CD4-positive, CD25-positive, alpha-beta regulatory T cell (primary cell): ENCODE data around the gene ZNF280C. TPM values are rescaled to one million over a fixed set of nuclear protein-coding genes. Genes with fewer than 3 reads are reported as not detected.
"Not testable (repeated sequence)": the region's sequence is repeated elsewhere in the genome, so short reads cannot be mapped to it uniquely, and the experiment has no call there.

Experiments used
- ATAC-seq, 2 donors: fragments of 150-1000 bp; cut with Tn5 transposase; one replicate each; pipeline ENCODE4 v1.10.0; 2021; ENCODE audit warnings: low read depth in 2 of 2, moderate number of reproducible peaks in 2 of 2, moderate library complexity in 1 of 2
- DNase-seq, 3 donors: peaks; one replicate each; pipeline versions ENCODE4 v3.0.0 to v3.0.0-alpha.2; 2012 to 2022; ENCODE audit warnings: mixed read lengths in 1 of 3
- H3K27ac ChIP-seq: one replicate; pipeline ENCODE4 v1.7.0; 2013; ENCODE audit warnings: mild to moderate bottlenecking, low read length; ENCODE audit not compliant: insufficient read depth, poor library complexity, severe bottlenecking
- H3K27me3 ChIP-seq: one replicate; pipeline ENCODE4 v1.7.0; 2013; ENCODE audit warnings: low read length; ENCODE audit not compliant: control insufficient read depth, insufficient read depth
- H3K36me3 ChIP-seq: one replicate; pipeline ENCODE4 v1.7.0; 2013; ENCODE audit warnings: mild to moderate bottlenecking, low read length, moderate library complexity; ENCODE audit not compliant: control insufficient read depth, insufficient read depth
- H3K4me1 ChIP-seq: 2 replicates; pipeline ENCODE4 v1.7.0; 2013; ENCODE audit warnings: mild to moderate bottlenecking, low read length; ENCODE audit not compliant: insufficient read depth, control insufficient read depth, poor library complexity, severe bottlenecking
- H3K4me3 ChIP-seq: one replicate; pipeline ENCODE4 v1.7.0; 2013; ENCODE audit warnings: low read depth, mild to moderate bottlenecking, low read length, moderate library complexity
- H3K9me3 ChIP-seq, 2 experiments: 1 replicate in 1 of 2; 2 replicates in 1 of 2; pipeline ENCODE4 v1.7.0; 2013; ENCODE audit warnings: low read length in 2 of 2, mild to moderate bottlenecking in 1 of 2, moderate library complexity in 1 of 2; ENCODE audit not compliant: control insufficient read depth in 2 of 2
- H3K27ac Mint-ChIP-seq, 3 donors: one replicate each; pipeline ENCODE4 v1.8.0; 2020 to 2022; ENCODE audit warnings: mild to moderate bottlenecking in 3 of 3, mixed read lengths in 3 of 3, moderate library complexity in 2 of 3
- H3K27me3 Mint-ChIP-seq: one replicate; pipeline ENCODE4 v1.8.0; 2022; ENCODE audit warnings: mild to moderate bottlenecking, mixed read lengths
- H3K36me3 Mint-ChIP-seq: one replicate; pipeline ENCODE4 v1.8.0; 2020; ENCODE audit warnings: mixed read lengths
- H3K4me1 Mint-ChIP-seq, 4 donors: one replicate each; pipeline ENCODE4 v1.8.0; 2020 to 2022; ENCODE audit warnings: mixed read lengths in 4 of 4, mild to moderate bottlenecking in 1 of 4
- H3K4me3 Mint-ChIP-seq, 4 donors: one replicate each; pipeline ENCODE4 v1.8.0; 2020 to 2022; ENCODE audit warnings: mild to moderate bottlenecking in 4 of 4, mixed read lengths in 4 of 4, moderate library complexity in 3 of 4
- H3K9me3 Mint-ChIP-seq, 7 donors: one replicate each; pipeline ENCODE4 v1.8.0; 2020 to 2022; ENCODE audit warnings: mixed read lengths in 7 of 7, mild to moderate bottlenecking in 3 of 7, moderate library complexity in 2 of 7
- polyA plus RNA-seq, 4 donors: library from polyadenylated mRNA; unstranded; fragments of 300-500 nt; fragmentation: Illumina TruSeq; gene quantifications; one replicate each; pipeline ENCODE4 v1.2.3, GENCODE V29; 2021
- total RNA-seq: library from RNA; stranded (reverse); gene quantifications from one replicate; pipeline ENCODE4 v1.2.3, GENCODE V29; 2022

The ZNF280C gene
- total and polyA plus RNA-seq, 5 donors from 2014 or later, result 3.0 to 8.9 (median 3.7) TPM

DNA sequence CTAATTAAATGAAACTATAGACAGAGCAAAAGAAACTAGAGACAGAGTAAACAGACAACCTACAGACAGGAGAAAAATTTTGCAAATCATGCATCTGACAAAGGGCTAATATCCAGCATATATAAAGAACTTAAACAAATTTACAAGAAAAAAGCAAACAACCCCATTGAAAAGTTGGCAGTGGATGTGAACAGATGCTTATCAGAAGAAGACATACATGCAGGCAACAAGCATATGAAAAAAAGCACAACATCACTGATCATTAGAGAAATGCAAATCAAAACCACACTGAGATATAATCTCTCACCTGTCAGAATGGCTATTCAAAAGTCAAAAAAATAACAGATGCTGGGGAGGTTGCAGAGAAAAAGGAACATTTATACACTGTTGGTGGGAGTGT is 14.8 kb downstream of the ZNF280C start:
- Mint-ChIP-seq H3K4me1 (peaks cover 22 to 36% (median 25%) of the 10 kb centered on the region in 4 donors), H3K36me3 (peaks cover 4% of the 10 kb centered on the region), H3K27ac (peak overlapping the region in 2 of 3 donors; percentile 57 to 82), H3K4me3 (peak overlapping the region; percentile 18 to 74 (median 42)), H3K9me3 (no peaks in the 10 kb centered on the region), H3K27me3 (no peaks in the 10 kb centered on the region)
- peak overlapping the region; percentile 51 for H3K27ac ChIP-seq
- DNase-seq (peak in 2 of 3 donors; percentile 45 to 55), ATAC-seq (no peak)
- H3K4me3 ChIP-seq, result no peak overlapping the region
- H3K9me3 ChIP-seq, result no peaks in the 10 kb centered on the region
- H3K27me3 ChIP-seq, result no peaks in the 10 kb centered on the region
- peaks cover 2% of the 10 kb centered on the region for H3K36me3 ChIP-seq
- H3K4me1 ChIP-seq, result peaks cover 4% of the 10 kb centered on the region

DNA sequence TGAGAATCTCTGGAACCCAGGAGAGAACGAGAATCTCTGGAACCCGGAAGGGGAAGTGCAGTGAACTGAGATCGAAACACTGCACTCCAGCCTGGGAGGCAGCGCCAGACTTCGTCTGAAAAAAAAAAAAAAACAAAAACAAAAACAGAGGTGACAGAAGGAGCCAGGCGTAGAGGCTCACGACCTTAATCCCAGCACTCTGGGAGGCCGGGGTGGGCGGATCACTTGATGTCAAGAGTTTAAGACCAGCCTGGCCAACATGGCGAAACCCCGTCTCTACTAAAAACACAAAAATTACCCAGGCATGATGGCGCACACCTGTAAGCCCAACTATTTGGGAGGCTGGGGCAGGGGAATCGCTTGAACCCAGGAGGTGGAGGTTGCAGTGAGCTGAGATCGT is 17.0 kb downstream of the ZNF280C start:
- peaks cover 18 to 38% (median 25%) of the 10 kb centered on the region in 4 donors for H3K4me1 Mint-ChIP-seq
- H3K36me3 ChIP-seq, result no peaks in the 10 kb centered on the region
- ATAC-seq, result no peak
- H3K27me3 ChIP-seq, result no peaks in the 10 kb centered on the region
- H3K27ac ChIP-seq, result no peak overlapping the region
- peaks cover 4% of the 10 kb centered on the region for H3K4me1 ChIP-seq
- no peak overlapping the region for H3K27ac Mint-ChIP-seq
- no peaks in the 10 kb centered on the region for H3K9me3 ChIP-seq
- H3K4me3 Mint-ChIP-seq, result no peak overlapping the region
- no peak overlapping the region for H3K4me3 ChIP-seq
- H3K27me3 Mint-ChIP-seq, result no peaks in the 10 kb centered on the region
- no peak for DNase-seq
- peaks cover 12% of the 10 kb centered on the region for H3K36me3 Mint-ChIP-seq
- H3K9me3 Mint-ChIP-seq, result no peaks in the 10 kb centered on the region

DNA sequence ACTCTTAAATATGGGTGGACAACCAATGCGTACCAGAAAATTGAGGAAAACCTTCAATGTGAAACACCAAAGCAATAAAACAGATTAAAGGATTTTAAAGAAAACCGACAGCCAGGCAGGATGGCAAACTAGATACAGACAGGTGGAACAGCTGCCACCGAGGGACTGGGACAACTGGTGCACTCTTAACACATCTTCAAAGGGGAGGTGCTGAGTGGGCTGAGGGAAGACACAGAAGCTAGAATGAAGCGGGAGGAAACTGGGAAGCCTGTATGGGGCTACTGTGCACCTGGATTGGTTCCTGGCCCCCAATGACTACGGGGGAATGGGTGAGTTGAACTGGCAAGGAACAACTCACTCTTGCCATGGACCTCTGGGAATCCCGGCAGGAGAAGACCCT is 20.7 kb downstream of the ZNF280C start:
- Histone ChIP-seq H3K36me3 (peaks cover 16% of the 10 kb centered on the region), H3K27me3 (no peaks in the 10 kb centered on the region), H3K4me3 (no peak overlapping the region), H3K27ac (no peak overlapping the region), H3K9me3 (no peaks in the 10 kb centered on the region), H3K4me1 (no peaks in the 10 kb centered on the region)
- H3K27ac Mint-ChIP-seq, result no peak overlapping the region
- H3K4me1 Mint-ChIP-seq, result peaks cover 8 to 20% (median 10%) of the 10 kb centered on the region in 4 donors
- H3K9me3 Mint-ChIP-seq, result no peaks in the 10 kb centered on the region
- DNase-seq (no peak), ATAC-seq (no peak)
- H3K27me3 Mint-ChIP-seq, result no peaks in the 10 kb centered on the region
- H3K36me3 Mint-ChIP-seq, result peaks cover 9% of the 10 kb centered on the region
- H3K4me3 Mint-ChIP-seq, result no peak overlapping the region

DNA sequence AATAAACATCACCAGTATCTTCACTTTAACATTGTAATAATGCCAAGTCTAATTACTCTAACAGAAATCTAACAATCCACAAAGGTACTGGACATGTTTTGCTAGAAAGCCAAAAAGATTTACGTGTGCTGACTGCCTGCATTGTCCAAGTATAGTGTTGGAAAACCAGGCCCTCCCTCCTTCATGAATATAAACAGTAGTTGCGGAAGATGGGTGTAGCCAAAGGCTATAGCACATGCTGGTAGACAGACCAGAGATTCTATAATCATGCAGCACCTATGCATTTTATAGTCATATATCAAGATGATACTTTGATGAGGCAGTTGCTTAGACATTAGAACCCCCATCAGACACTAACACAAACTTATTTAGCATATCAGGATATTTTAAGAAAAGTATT is 22.6 kb downstream of the ZNF280C start:
- no peak overlapping the region for H3K4me3 Mint-ChIP-seq
- no peak overlapping the region for H3K27ac ChIP-seq
- H3K27me3 Mint-ChIP-seq, result no peaks in the 10 kb centered on the region
- no peaks in the 10 kb centered on the region for H3K27me3 ChIP-seq
- H3K9me3 ChIP-seq, result no peaks in the 10 kb centered on the region
- H3K4me1 ChIP-seq, result no peaks in the 10 kb centered on the region
- no peak for ATAC-seq
- peaks cover 11% of the 10 kb centered on the region for H3K36me3 Mint-ChIP-seq
- H3K27ac Mint-ChIP-seq, result no peak overlapping the region
- H3K4me1 Mint-ChIP-seq, result peaks cover 5 to 14% (median 9%) of the 10 kb centered on the region in 4 donors
- no peak overlapping the region for H3K4me3 ChIP-seq
- H3K9me3 Mint-ChIP-seq, result no peaks in the 10 kb centered on the region
- peaks cover 22% of the 10 kb centered on the region for H3K36me3 ChIP-seq
- no peak for DNase-seq

DNA sequence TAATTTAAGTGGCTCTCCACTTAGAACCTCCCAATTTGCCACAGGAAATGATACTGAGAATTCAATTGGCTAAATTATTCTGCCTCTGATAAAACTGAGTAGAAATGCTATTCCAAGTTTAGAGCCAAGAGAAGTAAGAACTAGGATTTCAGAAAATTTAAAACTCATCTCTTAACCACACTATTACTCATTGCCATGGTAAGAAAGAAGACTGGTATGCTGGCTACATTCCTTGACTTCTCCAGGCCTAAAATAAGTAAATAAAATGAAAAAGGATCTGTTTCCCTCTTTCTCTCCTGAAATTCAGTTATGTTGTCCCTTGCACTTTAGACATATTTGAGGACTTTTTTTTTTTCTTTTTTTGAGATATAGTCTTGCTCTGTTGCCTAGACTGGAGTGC is 23.3 kb downstream of the ZNF280C start:
- no peak for DNase-seq
- H3K27ac Mint-ChIP-seq, result no peak overlapping the region
- H3K27me3 Mint-ChIP-seq, result no peaks in the 10 kb centered on the region
- H3K4me3 Mint-ChIP-seq, result no peak overlapping the region
- no peaks in the 10 kb centered on the region for H3K4me1 ChIP-seq
- H3K27ac ChIP-seq, result no peak overlapping the region
- peaks cover 2 to 12% (median 8%) of the 10 kb centered on the region in 4 donors for H3K4me1 Mint-ChIP-seq
- H3K36me3 Mint-ChIP-seq, result peaks cover 11% of the 10 kb centered on the region
- H3K9me3 ChIP-seq, result no peaks in the 10 kb centered on the region
- no peak for ATAC-seq
- no peaks in the 10 kb centered on the region for H3K27me3 ChIP-seq
- H3K4me3 ChIP-seq, result no peak overlapping the region
- no peaks in the 10 kb centered on the region for H3K9me3 Mint-ChIP-seq
- H3K36me3 ChIP-seq, result peaks cover 28% of the 10 kb centered on the region

DNA sequence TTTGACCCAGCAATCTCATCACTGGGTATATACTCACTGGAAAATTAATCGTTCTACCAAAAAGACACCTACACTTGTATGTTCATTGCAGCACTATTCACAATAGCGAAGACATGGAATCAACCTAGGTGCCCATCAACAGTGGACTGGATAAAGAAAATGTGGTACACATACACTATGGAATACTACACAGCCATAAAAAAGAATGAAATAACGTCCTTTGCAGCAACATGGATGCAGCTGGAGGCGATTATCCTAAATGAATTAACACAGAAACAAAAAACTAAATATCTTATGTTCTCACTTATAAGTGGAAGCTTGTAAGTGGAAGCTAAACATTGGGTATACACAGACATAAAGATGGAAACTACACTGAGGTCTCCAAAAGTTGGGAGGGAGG is 37.5 kb downstream of the ZNF280C start:
- not testable (repeated sequence) for H3K9me3 Mint-ChIP-seq, H3K27ac Mint-ChIP-seq, H3K4me1 Mint-ChIP-seq, H3K27ac ChIP-seq, H3K9me3 ChIP-seq, H3K4me1 ChIP-seq, H3K27me3 Mint-ChIP-seq, DNase-seq, H3K4me3 ChIP-seq, H3K27me3 ChIP-seq, ATAC-seq, H3K4me3 Mint-ChIP-seq
- peaks cover 29% of the 10 kb centered on the region for H3K36me3 ChIP-seq
- H3K36me3 Mint-ChIP-seq, result peaks cover 21% of the 10 kb centered on the region

DNA sequence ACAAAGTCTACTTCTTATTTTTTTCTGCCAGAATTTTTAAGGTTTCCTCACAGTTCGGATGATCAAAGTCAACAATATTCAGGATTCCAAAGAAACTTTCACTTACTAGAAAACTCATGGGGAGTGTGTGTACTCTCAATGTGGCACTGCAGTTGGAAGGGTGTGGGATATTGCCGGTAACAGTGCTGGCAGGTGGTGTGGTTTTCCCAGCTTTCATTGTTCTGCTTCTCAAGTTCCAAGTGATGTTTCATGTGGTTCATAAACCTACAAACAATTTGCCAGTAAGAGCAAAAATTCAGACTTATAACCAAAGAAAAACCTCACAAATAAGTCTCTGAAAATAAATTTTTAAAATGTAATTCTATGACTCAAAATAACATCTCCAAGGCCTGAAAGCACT is 39.8 kb downstream of the ZNF280C start:
- ATAC-seq, result no peak
- no peak overlapping the region for H3K27ac Mint-ChIP-seq
- H3K27me3 Mint-ChIP-seq, result no peaks in the 10 kb centered on the region
- Histone ChIP-seq H3K9me3 (no peaks in the 10 kb centered on the region), H3K4me3 (no peak overlapping the region), H3K27me3 (no peaks in the 10 kb centered on the region), H3K27ac (no peak overlapping the region), H3K4me1 (no peaks in the 10 kb centered on the region), H3K36me3 (peaks cover 29% of the 10 kb centered on the region)
- peak overlapping the region in 1 of 4 donors; percentile 27 for H3K4me3 Mint-ChIP-seq
- H3K9me3 Mint-ChIP-seq, result peaks cover 0 to 3% (median 0%) of the 10 kb centered on the region in 7 donors
- H3K4me1 Mint-ChIP-seq, result peaks cover 0 to 3% (median 0%) of the 10 kb centered on the region in 4 donors
- peaks cover 17% of the 10 kb centered on the region for H3K36me3 Mint-ChIP-seq
- no peak for DNase-seq

DNA sequence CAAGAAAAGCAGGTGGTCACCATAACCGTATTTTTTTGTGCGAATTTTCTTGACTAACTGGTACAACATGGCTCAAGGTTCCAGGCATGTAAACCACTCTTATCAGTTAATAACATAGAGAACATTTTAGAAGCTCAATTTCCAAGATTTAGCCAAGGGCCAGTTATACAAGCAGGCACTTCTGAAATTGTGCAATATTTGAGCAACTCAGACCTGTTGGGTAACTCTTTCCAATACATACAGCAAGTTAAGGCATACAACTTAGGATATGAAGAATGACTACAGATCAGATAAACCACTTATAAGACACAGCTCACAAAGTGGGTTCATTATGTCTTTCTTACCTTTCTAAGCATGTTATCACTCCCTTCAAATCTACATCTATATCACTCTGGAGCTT is 43.9 kb downstream of the ZNF280C start:
- no peak for DNase-seq
- no peak overlapping the region for H3K4me3 ChIP-seq
- peaks cover 24% of the 10 kb centered on the region for H3K36me3 ChIP-seq
- peaks cover 0 to 3% (median 0%) of the 10 kb centered on the region in 7 donors for H3K9me3 Mint-ChIP-seq
- no peaks in the 10 kb centered on the region for H3K27me3 Mint-ChIP-seq
- peaks cover 8% of the 10 kb centered on the region for H3K36me3 Mint-ChIP-seq
- no peak for ATAC-seq
- H3K27me3 ChIP-seq, result no peaks in the 10 kb centered on the region
- H3K9me3 ChIP-seq, result no peaks in the 10 kb centered on the region
- no peaks in the 10 kb centered on the region for H3K4me1 ChIP-seq
- H3K27ac ChIP-seq, result no peak overlapping the region
- H3K4me1 Mint-ChIP-seq, result peaks cover 1 to 8% (median 6%) of the 10 kb centered on the region in 4 donors
- H3K4me3 Mint-ChIP-seq, result no peak overlapping the region
- H3K27ac Mint-ChIP-seq, result no peak overlapping the region
